ENCODE measurements around the gene GABBR2.

GRCh38 chr9:98450496-98450895 lies 258.2 kb downstream of the GABBR2 start:
- no peak for TF ChIP-seq PBX3 (IDR thresholded peaks at IDR 0.05)
- no peak for TF ChIP-seq TCF12 (IDR thresholded peaks at IDR 0.05)
- TF ChIP-seq GATA2 (CRISPR knock-in tag; IDR thresholded peaks at IDR 0.05): no peak
- no peak for TF ChIP-seq FOXJ3 (CRISPR knock-in tag; IDR thresholded peaks at IDR 0.05)
- no peak for TF ChIP-seq EZH2phosphoT487 (IDR thresholded peaks at IDR 0.05; ENCODE audit: borderline replicate concordance, low read depth)
- TF ChIP-seq SIN3A (IDR thresholded peaks at IDR 0.05; ENCODE audit: borderline replicate concordance, low read depth, low read length): no peak
- no peak for TF ChIP-seq CTCF (IDR thresholded peaks at IDR 0.05)
- TF ChIP-seq EP300 (IDR thresholded peaks at IDR 0.05; ENCODE audit: borderline replicate concordance in 1 of 2, low read depth in 1 of 2, low read length in 1 of 2): no peak
- TF ChIP-seq YY1 (IDR thresholded peaks at IDR 0.05; ENCODE audit: low read depth): no peak
- TF ChIP-seq FOXM1 (IDR thresholded peaks at IDR 0.05; ENCODE audit: low read depth): no peak
- TF ChIP-seq RCOR1 (IDR thresholded peaks at IDR 0.05; ENCODE audit: low read length): no peak
- TF ChIP-seq POLR2AphosphoS5 (IDR thresholded peaks at IDR 0.05; ENCODE audit: low read depth, low read length): no peak
- TF ChIP-seq RAD21 (IDR thresholded peaks at IDR 0.05; ENCODE audit: low read length): no peak
